MCF 10A (cell line): Measurements from ENCODE around the gene ADGB. TPM values are rescaled to one million over a fixed set of nuclear protein-coding genes. Genes with fewer than 3 reads are reported as not detected.
"Not testable (repeated sequence)": the region's sequence is repeated elsewhere in the genome, so short reads cannot be mapped to it uniquely, and the experiment has no call there.

Experiments
- BruUV-seq: library from RNA; stranded (reverse); fragments of 400-500 nt; replicated peaks from 2 replicates; lab custom pipeline; 2021; lab: Mats Ljungman, UMichigan
- CTCF ChIA-PET: fragments of 300-600 bp; sonication (Branson Sonifier 250); formaldehyde crosslinking; extraction: SDS; loops from one replicate; lab custom pipeline; 2021; ENCODE audit warnings: antibody characterized with exemption, inconsistent platforms; lab: Yijun Ruan, JAX
- POLR2A ChIA-PET: fragments of 300-600, 350-650 bp; sonication (Branson Sonifier 250); formaldehyde crosslinking; extraction: SDS; loops from one replicate; lab custom pipeline; 2020; ENCODE audit warnings: antibody characterized with exemption, inconsistent platforms; lab: Yijun Ruan, JAX
- DNase-seq: peaks from one replicate; pipeline ENCODE4 v3.0.0-alpha.2; 2018; ENCODE audit not compliant: unreplicated experiment
- H3K27ac Mint-ChIP-seq: one replicate; pipeline ENCODE4 v1.8.0; 2022; ENCODE audit warnings: mild to moderate bottlenecking, low read depth, mixed read lengths; ENCODE audit not compliant: unreplicated experiment
- H3K27me3 Mint-ChIP-seq: one replicate; pipeline ENCODE4 v1.8.0; 2022; ENCODE audit warnings: mixed read lengths; ENCODE audit not compliant: insufficient read depth, unreplicated experiment
- H3K36me3 Mint-ChIP-seq: one replicate; pipeline ENCODE4 v1.8.0; 2022; ENCODE audit warnings: mild to moderate bottlenecking, moderate library complexity, mixed read lengths; ENCODE audit not compliant: insufficient read depth, unreplicated experiment
- H3K4me1 Mint-ChIP-seq: one replicate; pipeline ENCODE4 v1.8.0; 2022; ENCODE audit warnings: mixed read lengths; ENCODE audit not compliant: insufficient read depth, unreplicated experiment
- H3K4me3 Mint-ChIP-seq: one replicate; pipeline ENCODE4 v1.8.0; 2022; ENCODE audit warnings: mild to moderate bottlenecking, moderate library complexity, mixed read lengths; ENCODE audit not compliant: unreplicated experiment
- H3K9me3 Mint-ChIP-seq: one replicate; pipeline ENCODE4 v1.8.0; 2022; ENCODE audit warnings: mixed read lengths; ENCODE audit not compliant: unreplicated experiment
- CTCF ChIP-seq: fragments of 200-600 bp; IDR thresholded peaks from one replicate; pipeline ENCODE4 v1.8.0; 2022; ENCODE audit warnings: antibody characterized with exemption, mild to moderate bottlenecking; ENCODE audit not compliant: unreplicated experiment
- intact Hi-C: fragments of 100-400 bp; cut with micrococcal nuclease; formaldehyde crosslinking; loops from 2 replicates; pipeline ENCODE4 v1.14.1; 2022
- total RNA-seq: library from RNA; stranded (reverse); gene quantifications from 2 replicates; pipeline ENCODE4 v1.2.3, GENCODE V29; 2022

Gene ADGB
- total RNA-seq, 1 experiment from 2014 or later = not detected

GRCh38 chr6:146850981-146851380, 252.2 kb downstream of the ADGB start:
- CTCF ChIA-PET = interaction anchor here (0.7 kb wide), 1 partner anchor 435 kb away, joined by 3 read pairs; no protein-coding TSS in a partner anchor
- intact Hi-C loops = no loop called here

GRCh38 chr6:146851837-146852236, 253.1 kb downstream of the ADGB start:
- no peak overlapping the region for H3K27ac Mint-ChIP-seq
- no peaks in the 10 kb centered on the region for H3K27me3 Mint-ChIP-seq
- TF ChIP-seq CTCF = no peak
- H3K36me3 Mint-ChIP-seq = no peaks in the 10 kb centered on the region
- intact Hi-C loops = no loop called here
- peaks cover 11% of the 10 kb centered on the region for H3K9me3 Mint-ChIP-seq
- ChIA-PET CTCF (no interaction called here), POLR2A (no interaction called here)
- no peak overlapping the region for H3K4me3 Mint-ChIP-seq
- peaks cover 16% of the 10 kb centered on the region for H3K4me1 Mint-ChIP-seq
- BruUV-seq = no TSS peak
- DNase-seq = peak; percentile 35

More at GRCh38 chr6:146850981-146851380, 252.2 kb downstream of the ADGB start:
- H3K4me1 Mint-ChIP-seq = peaks cover 16% of the 10 kb centered on the region
- BruUV-seq = no TSS peak
- peaks cover 15% of the 10 kb centered on the region for H3K9me3 Mint-ChIP-seq
- POLR2A ChIA-PET = no interaction called here
- TF ChIP-seq CTCF = no peak
- no peak for DNase-seq
- H3K27me3 Mint-ChIP-seq = no peaks in the 10 kb centered on the region
- H3K36me3 Mint-ChIP-seq = no peaks in the 10 kb centered on the region
- H3K4me3 Mint-ChIP-seq = no peak overlapping the region
- H3K27ac Mint-ChIP-seq = peak overlapping the region; percentile 39

- Mint-ChIP-seq H3K4me1 (peaks cover 16% of the 10 kb centered on the region), H3K9me3 (peaks cover 11% of the 10 kb centered on the region)
- H3K27ac Mint-ChIP-seq, POLR2A ChIA-PET, H3K4me3 Mint-ChIP-seq, DNase-seq, H3K36me3 Mint-ChIP-seq, BruUV-seq, H3K27me3 Mint-ChIP-seq: not testable (repeated sequence)
- intact Hi-C loops = loop anchor here (5.0 kb wide), 2 partner anchors 368 to 653 kb away; partner anchors contain the start of gene SAMD5
- CTCF ChIA-PET = interaction anchor here (0.5 to 1.9 kb wide), 3 partner anchors 11 to 331 kb away, joined by 3 to 6 read pairs (median 4); no protein-coding TSS in a partner anchor
These were observed 255.9 kb downstream of the ADGB start for GRCh38 chr6:146854521-146855255.

DNA sequence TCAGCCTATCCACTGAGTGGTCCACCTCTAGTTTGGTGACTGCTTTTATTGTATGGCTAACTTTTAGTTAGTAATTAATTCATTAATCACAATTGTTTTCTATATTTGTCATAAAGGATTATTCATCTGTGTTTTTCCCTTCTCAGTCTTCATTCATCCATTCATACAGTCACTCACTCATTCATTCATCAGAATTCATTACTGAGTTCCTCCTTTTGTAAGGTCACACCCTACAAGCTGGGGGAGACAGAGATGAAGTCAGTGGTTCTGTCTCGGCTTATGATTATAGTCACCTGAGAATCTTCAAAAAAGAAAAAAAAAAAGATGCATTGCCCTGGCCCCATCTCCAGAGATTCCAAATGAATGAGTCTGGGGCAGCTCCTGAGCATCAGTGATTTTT, 257.1 kb downstream of the ADGB start:
- intact Hi-C loops = loop anchor here (5.0 kb wide), 2 partner anchors 366 to 651 kb away; partner anchors contain the start of gene SAMD5

More for the DNA sequence above, 257.1 kb downstream of the ADGB start:
- no peak overlapping the region for H3K4me3 Mint-ChIP-seq
- no peak overlapping the region for H3K27ac Mint-ChIP-seq
- peaks cover 11% of the 10 kb centered on the region for H3K9me3 Mint-ChIP-seq
- BruUV-seq = no TSS peak
- peaks cover 7% of the 10 kb centered on the region for H3K4me1 Mint-ChIP-seq
- ChIA-PET POLR2A (no interaction called here), CTCF (interaction anchor here (0.8 to 1.9 kb wide), 7 partner anchors 9 to 387 kb away, joined by 3 to 8 read pairs (median 3); no protein-coding TSS in a partner anchor)
- no peak for DNase-seq
- no peaks in the 10 kb centered on the region for H3K27me3 Mint-ChIP-seq
- no peaks in the 10 kb centered on the region for H3K36me3 Mint-ChIP-seq
- TF ChIP-seq CTCF = no peak
